Measurements from ENCODE around the gene INKA2. TPM values are rescaled to one million over a fixed set of nuclear protein-coding genes. Genes with fewer than 3 reads are reported as not detected.

INKA2 gene
- total RNA-seq, 1 experiment from 2014 or later = 12.3 TPM

GRCh38 chr1:111743679-111744101 lies 4.5 kb upstream of the INKA2 start:
- no peaks in the 10 kb centered on the region for H3K27me3 ChIP-seq (ENCODE audit: insufficient read depth, low read length)
- no peak overlapping the region for H4K8ac ChIP-seq (replicated peaks; ENCODE audit: insufficient read length, low read depth, low read length)
- no CpG with 5 or more reads among the region's 3 CpGs for WGBS (ENCODE audit: extremely low coverage, insufficient read length, low lambda C conversion rate)
- TF ChIP-seq, protein P1, sequence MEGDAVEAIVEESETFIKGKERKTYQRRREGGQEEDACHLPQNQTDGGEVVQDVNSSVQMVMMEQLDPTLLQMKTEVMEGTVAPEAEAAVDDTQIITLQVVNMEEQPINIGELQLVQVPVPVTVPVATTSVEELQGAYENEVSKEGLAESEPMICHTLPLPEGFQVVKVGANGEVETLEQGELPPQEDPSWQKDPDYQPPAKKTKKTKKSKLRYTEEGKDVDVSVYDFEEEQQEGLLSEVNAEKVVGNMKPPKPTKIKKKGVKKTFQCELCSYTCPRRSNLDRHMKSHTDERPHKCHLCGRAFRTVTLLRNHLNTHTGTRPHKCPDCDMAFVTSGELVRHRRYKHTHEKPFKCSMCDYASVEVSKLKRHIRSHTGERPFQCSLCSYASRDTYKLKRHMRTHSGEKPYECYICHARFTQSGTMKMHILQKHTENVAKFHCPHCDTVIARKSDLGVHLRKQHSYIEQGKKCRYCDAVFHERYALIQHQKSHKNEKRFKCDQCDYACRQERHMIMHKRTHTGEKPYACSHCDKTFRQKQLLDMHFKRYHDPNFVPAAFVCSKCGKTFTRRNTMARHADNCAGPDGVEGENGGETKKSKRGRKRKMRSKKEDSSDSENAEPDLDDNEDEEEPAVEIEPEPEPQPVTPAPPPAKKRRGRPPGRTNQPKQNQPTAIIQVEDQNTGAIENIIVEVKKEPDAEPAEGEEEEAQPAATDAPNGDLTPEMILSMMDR (conservative IDR thresholded peaks at IDR 0.05) = no peak
- H3K23ac ChIP-seq (ENCODE audit: insufficient read length, low read depth, low read length) = no peak overlapping the region
- no peak overlapping the region for H3K4me2 ChIP-seq (ENCODE audit: insufficient read depth, insufficient read length, low read length)
- no peak overlapping the region for H3K14ac ChIP-seq (ENCODE audit: insufficient read depth, low read length)
- Mint-ChIP-seq H3K36me3 (ENCODE audit: insufficient read depth in 1 of 3, low read depth in 3 of 3) (no peaks in the 10 kb centered on the region; a peak in 1 of 7 replicates), H3K4me1 (peaks cover 23% of the 10 kb centered on the region in 2 experiments), H3K27me3 (ENCODE audit: low read depth) (peaks cover 36% of the 10 kb centered on the region), H3K4me3 (no peak overlapping the region; a peak in 1 of 5 replicates), H3K9me3 (no peaks in the 10 kb centered on the region; a peak in 2 of 5 replicates), H3K27ac (no peak overlapping the region)
- no peaks in the 10 kb centered on the region for H4K20me1 ChIP-seq (ENCODE audit: control insufficient read depth, insufficient read depth, insufficient read length)
- H2BK12ac ChIP-seq (ENCODE audit: insufficient read length, low read depth, low read length) = no peak overlapping the region
- H3K79me1 ChIP-seq (ENCODE audit: insufficient read depth, low read depth, low read length, poor library complexity, severe bottlenecking) = no peaks in the 10 kb centered on the region
- no peak overlapping the region for H3K56ac ChIP-seq (ENCODE audit: insufficient read length, low read depth, low read length)
- H2BK5ac ChIP-seq (ENCODE audit: insufficient read length, low read length) = no peak overlapping the region
- H2AFZ ChIP-seq (ENCODE audit: low read length) = no peak overlapping the region
- no peak overlapping the region for H4K5ac ChIP-seq (ENCODE audit: insufficient read length, low read depth, low read length)
- H3K27ac ChIP-seq (ENCODE audit: insufficient read length, low read depth, low read length) = no peak overlapping the region
- no peak overlapping the region for H3K4ac ChIP-seq (ENCODE audit: low read depth, low read length)
- H3K79me2 ChIP-seq (ENCODE audit: insufficient read depth, low read length) = no peaks in the 10 kb centered on the region
- no peak overlapping the region for H3K9ac ChIP-seq (ENCODE audit: extremely low read depth, insufficient read length, low read length)
- peaks cover 5% of the 10 kb centered on the region; the same call in 1 of the 2 replicates for H3K4me1 ChIP-seq (ENCODE audit: insufficient read depth, low read length)
- no peaks in the 10 kb centered on the region for H3K9me3 ChIP-seq (ENCODE audit: control insufficient read depth, low read depth, low read length)
- DNase-seq = no peak
- no peak overlapping the region; the same call in 1 of the 2 replicates for H2BK15ac ChIP-seq (ENCODE audit: low read depth, low read length)
- no peak overlapping the region for H3T11ph ChIP-seq (ENCODE audit: low read length)
- no peak overlapping the region for H4K91ac ChIP-seq (ENCODE audit: insufficient read length, low read depth, low read length)
- peaks cover 8% of the 10 kb centered on the region for H3K23me2 ChIP-seq (ENCODE audit: insufficient read length, low read depth, low read length, poor library complexity, severe bottlenecking)
- H3K18ac ChIP-seq (ENCODE audit: insufficient read length, low read depth, low read length) = no peak overlapping the region
- no peak overlapping the region for H2BK120ac ChIP-seq (ENCODE audit: low read depth, low read length, poor library complexity, severe bottlenecking)
- H2BK20ac ChIP-seq (ENCODE audit: low read depth, low read length, poor library complexity, severe bottlenecking) = no peak overlapping the region
- no peak overlapping the region for H2AK5ac ChIP-seq (ENCODE audit: insufficient read length, low read length)
